Gastrocnemius medialis (tissue), 4 donors: ENCODE data around the gene MYBL2.

Source experiments
- CTCF ChIP-seq, 5 experiments: fragments of 450-650 bp in 3 of 5; fragments of 200-600 bp in 2 of 5; sonication (generic) in 2 of 5; IDR thresholded peaks in 4 of 5; conservative IDR thresholded peaks in 1 of 5; 1 replicate in 4 of 5; 2 replicates in 1 of 5; pipeline ENCODE4 v1.5.1; 2016 to 2019; ENCODE audit warnings: antibody characterized with exemption in 5 of 5, mild to moderate bottlenecking in 3 of 5, moderate library complexity in 3 of 5
- POLR2A ChIP-seq, 2 donors: fragments of 450-650 bp; IDR thresholded peaks; one replicate each; pipeline ENCODE4 v1.6.1; 2017; ENCODE audit warnings: antibody characterized with exemption in 2 of 2, mild to moderate bottlenecking in 2 of 2, moderate library complexity in 2 of 2

GRCh38 chr20:43739148-43739749 lies 72.3 kb downstream of the MYBL2 start:
- TF ChIP-seq CTCF (IDR thresholded peaks at IDR 0.05 in 4 of 5, conservative IDR thresholded peaks at IDR 0.05 in 1 of 5): no peak
- TF ChIP-seq POLR2A (IDR thresholded peaks at IDR 0.05): no peak
